ENCODE data around the gene LINC00237. TPM values are rescaled to one million over a fixed set of nuclear protein-coding genes. Genes with fewer than 3 reads are reported as not detected.

Gene LINC00237
- total RNA-seq, 1 experiment from 2014 or later, result 0.90 TPM

- Histone ChIP-seq H3K14ac (ENCODE audit: insufficient read depth, low read length) (no peak overlapping the region), H4K91ac (ENCODE audit: insufficient read length, low read depth, low read length) (no peak overlapping the region), H2BK20ac (ENCODE audit: low read depth, low read length, poor library complexity, severe bottlenecking) (no peak overlapping the region), H3K23me2 (ENCODE audit: insufficient read length, low read depth, low read length, poor library complexity, severe bottlenecking) (no peaks in the 10 kb centered on the region), H3K4me1 (ENCODE audit: insufficient read depth, low read length) (no peaks in the 10 kb centered on the region), H2BK120ac (ENCODE audit: low read depth, low read length, poor library complexity, severe bottlenecking) (no peak overlapping the region), H2BK5ac (ENCODE audit: insufficient read length, low read length) (no peak overlapping the region), H3K27ac (ENCODE audit: insufficient read length, low read depth, low read length) (no peak overlapping the region), H3K23ac (ENCODE audit: insufficient read length, low read depth, low read length) (no peak overlapping the region), H3K27me3 (ENCODE audit: insufficient read depth, low read length) (no peaks in the 10 kb centered on the region), H2BK15ac (ENCODE audit: low read depth, low read length) (no peak overlapping the region), H3K79me2 (ENCODE audit: insufficient read depth, low read length) (no peaks in the 10 kb centered on the region), H3T11ph (ENCODE audit: low read length) (no peak overlapping the region), H4K20me1 (ENCODE audit: control insufficient read depth, insufficient read depth, insufficient read length) (no peaks in the 10 kb centered on the region), H2AK5ac (ENCODE audit: insufficient read length, low read length) (no peak overlapping the region), H3K79me1 (ENCODE audit: insufficient read depth, low read depth, low read length, poor library complexity, severe bottlenecking) (no peaks in the 10 kb centered on the region), H3K56ac (ENCODE audit: insufficient read length, low read depth, low read length) (no peak overlapping the region), H2AFZ (ENCODE audit: low read length) (no peak overlapping the region), H2BK12ac (ENCODE audit: insufficient read length, low read depth, low read length) (no peak overlapping the region), H4K5ac (ENCODE audit: insufficient read length, low read depth, low read length) (no peak overlapping the region), H3K18ac (ENCODE audit: insufficient read length, low read depth, low read length) (no peak overlapping the region), H3K9ac (ENCODE audit: extremely low read depth, insufficient read length, low read length) (no peak overlapping the region), H3K4ac (ENCODE audit: low read depth, low read length) (no peak overlapping the region), H3K9me3 (ENCODE audit: control insufficient read depth, low read depth, low read length) (no peaks in the 10 kb centered on the region), H3K4me2 (ENCODE audit: insufficient read depth, insufficient read length, low read length) (no peak overlapping the region), H4K8ac (replicated peaks; ENCODE audit: insufficient read length, low read depth, low read length) (no peak overlapping the region)
- no peak for DNase-seq
- Mint-ChIP-seq H3K9me3 (peaks cover 4 to 5% of the 10 kb centered on the region in 2 experiments; a peak in 3 of 5 replicates), H3K27ac (no peak overlapping the region), H3K36me3 (ENCODE audit: insufficient read depth in 1 of 3, low read depth in 3 of 3) (peaks cover 0 to 5% (median 5%) of the 10 kb centered on the region in 3 experiments; a peak in 4 of 7 replicates), H3K27me3 (ENCODE audit: low read depth) (peaks cover 8% of the 10 kb centered on the region), H3K4me3 (no peak overlapping the region), H3K4me1 (peaks cover 0 to 9% of the 10 kb centered on the region in 2 experiments; a peak in 2 of 4 replicates)
- no CpG with 5 or more reads among the region's 4 CpGs for WGBS (ENCODE audit: extremely low coverage, insufficient read length, low lambda C conversion rate)
- no peak for TF ChIP-seq CTCF (conservative IDR thresholded peaks at IDR 0.05)
Measured at GRCh38 chr20:21117521-21117920, 11.4 kb upstream of the LINC00237 start.

Data from H9 (cell line).